ENCODE measurements around the gene TGFBR2.

The TGFBR2 gene

DNA sequence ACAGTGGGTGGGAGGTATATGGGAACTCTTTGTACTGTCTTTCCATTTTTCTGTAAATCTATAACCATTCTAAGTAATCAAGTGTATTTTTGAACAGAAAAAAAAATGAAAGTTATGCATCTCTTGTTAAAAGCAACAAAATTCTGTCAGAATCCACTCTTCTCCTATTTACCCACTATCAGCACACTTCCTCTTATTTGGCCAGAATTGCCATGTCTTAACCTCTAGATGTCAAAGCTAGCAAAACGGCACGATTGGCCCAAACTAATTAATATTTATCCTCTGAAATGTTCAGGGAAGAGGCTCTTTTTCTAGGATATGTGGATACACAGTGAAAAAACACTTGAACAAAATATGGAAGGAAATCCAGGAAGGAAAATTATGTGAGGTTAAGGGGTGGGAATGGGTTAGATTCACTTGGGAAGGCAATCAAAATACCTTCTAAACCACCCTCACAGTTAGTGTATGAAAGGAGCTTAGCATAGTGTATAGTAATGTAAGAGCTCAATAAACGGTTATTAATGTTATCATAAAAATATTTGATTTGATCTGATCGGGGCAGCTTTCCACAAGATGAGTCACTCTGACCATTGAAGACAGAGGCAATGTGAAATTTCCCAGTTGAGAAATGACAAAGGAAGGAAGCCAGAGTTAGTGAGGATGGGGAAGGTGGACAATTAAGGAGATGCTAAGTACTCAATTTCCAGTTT is 20.1 kb upstream of the TGFBR2 start:
- Histone ChIP-seq H3K27me3 (ENCODE audit: low read length) (no peaks in the 10 kb centered on the region), H3K4me2 (ENCODE audit: low read depth, low read length, poor library complexity, severe bottlenecking) (no peak overlapping the region)
- TF ChIP-seq, protein P1, sequence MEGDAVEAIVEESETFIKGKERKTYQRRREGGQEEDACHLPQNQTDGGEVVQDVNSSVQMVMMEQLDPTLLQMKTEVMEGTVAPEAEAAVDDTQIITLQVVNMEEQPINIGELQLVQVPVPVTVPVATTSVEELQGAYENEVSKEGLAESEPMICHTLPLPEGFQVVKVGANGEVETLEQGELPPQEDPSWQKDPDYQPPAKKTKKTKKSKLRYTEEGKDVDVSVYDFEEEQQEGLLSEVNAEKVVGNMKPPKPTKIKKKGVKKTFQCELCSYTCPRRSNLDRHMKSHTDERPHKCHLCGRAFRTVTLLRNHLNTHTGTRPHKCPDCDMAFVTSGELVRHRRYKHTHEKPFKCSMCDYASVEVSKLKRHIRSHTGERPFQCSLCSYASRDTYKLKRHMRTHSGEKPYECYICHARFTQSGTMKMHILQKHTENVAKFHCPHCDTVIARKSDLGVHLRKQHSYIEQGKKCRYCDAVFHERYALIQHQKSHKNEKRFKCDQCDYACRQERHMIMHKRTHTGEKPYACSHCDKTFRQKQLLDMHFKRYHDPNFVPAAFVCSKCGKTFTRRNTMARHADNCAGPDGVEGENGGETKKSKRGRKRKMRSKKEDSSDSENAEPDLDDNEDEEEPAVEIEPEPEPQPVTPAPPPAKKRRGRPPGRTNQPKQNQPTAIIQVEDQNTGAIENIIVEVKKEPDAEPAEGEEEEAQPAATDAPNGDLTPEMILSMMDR (IDR thresholded peaks at IDR 0.05; ENCODE audit: insufficient read depth, low read length, poor library complexity, severe bottlenecking) = no peak
- TF ChIP-seq EZH2phosphoT487 (conservative IDR thresholded peaks at IDR 0.05; ENCODE audit: low read length) = no peak

DNA sequence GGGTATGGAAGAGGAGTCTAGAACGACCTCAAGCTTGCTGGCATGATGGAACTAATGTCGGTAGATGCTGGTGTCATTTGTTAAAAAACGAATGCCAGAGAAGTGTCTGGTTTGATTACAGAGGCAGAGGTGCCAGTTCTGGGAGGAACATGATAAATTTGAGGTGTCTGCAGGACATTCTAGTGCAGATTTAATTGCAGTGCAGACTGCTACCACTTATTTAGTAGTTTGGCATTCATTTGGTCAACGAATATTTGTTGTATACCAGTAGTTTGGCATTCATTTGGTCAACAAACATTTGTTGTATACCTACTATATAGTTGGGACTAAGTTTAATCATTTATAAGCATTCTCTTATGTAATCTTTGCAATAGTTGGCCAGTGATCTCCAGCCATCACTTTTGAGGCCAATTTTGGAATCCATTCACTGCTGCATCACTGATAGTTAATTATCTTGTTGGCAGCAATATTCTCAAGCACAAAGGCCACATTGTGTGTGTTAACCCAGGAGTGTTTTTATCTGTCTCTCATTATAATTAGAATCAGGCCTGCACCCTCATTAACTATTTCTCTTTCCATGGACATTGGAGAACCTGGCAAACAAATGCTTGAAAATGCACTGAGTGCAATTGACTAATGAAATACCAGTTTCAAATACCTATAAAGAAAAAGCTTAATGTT is 19.5 kb upstream of the TGFBR2 start:
- Histone ChIP-seq H3K79me2 (ENCODE audit: insufficient read depth, low read length) (no peaks in the 10 kb centered on the region), H3F3A (ENCODE audit: insufficient read depth) (no peaks in the 10 kb centered on the region), H3K9ac (ENCODE audit: low read length) (no peak overlapping the region), H3K27me3 (ENCODE audit: low read length) (no peaks in the 10 kb centered on the region), H3K27ac (ENCODE audit: low read depth, low read length) (no peak overlapping the region), H3K9me3 (ENCODE audit: insufficient read depth, low read length) (no peaks in the 10 kb centered on the region), H2AFZ (ENCODE audit: low read depth, low read length, severe bottlenecking) (no peak overlapping the region), H3K9me2 (replicated peaks; ENCODE audit: insufficient read depth, low read length) (no peaks in the 10 kb centered on the region), H3K36me3 (ENCODE audit: low read length) (no peaks in the 10 kb centered on the region), H3K4me3 (ENCODE audit: insufficient read depth, low read length, poor library complexity, severe bottlenecking) (no peak overlapping the region), H3K4me2 (ENCODE audit: low read depth, low read length, poor library complexity, severe bottlenecking) (no peak overlapping the region), H4K20me1 (ENCODE audit: low read depth, low read length) (no peaks in the 10 kb centered on the region)
- no peak for TF ChIP-seq EZH2phosphoT487 (conservative IDR thresholded peaks at IDR 0.05; ENCODE audit: low read length)
- TF ChIP-seq, protein P1 (IDR thresholded peaks at IDR 0.05; ENCODE audit: insufficient read depth, low read length, poor library complexity, severe bottlenecking) = no peak

More for the DNA sequence above, 20.1 kb upstream of the TGFBR2 start:
- Histone ChIP-seq H3K4me3 (ENCODE audit: insufficient read depth, low read length, poor library complexity, severe bottlenecking) (no peak overlapping the region), H3K9me3 (ENCODE audit: insufficient read depth, low read length) (no peaks in the 10 kb centered on the region), H3K79me2 (ENCODE audit: insufficient read depth, low read length) (no peaks in the 10 kb centered on the region), H3K9me2 (replicated peaks; ENCODE audit: insufficient read depth, low read length) (no peaks in the 10 kb centered on the region), H4K20me1 (ENCODE audit: low read depth, low read length) (no peaks in the 10 kb centered on the region), H3K9ac (ENCODE audit: low read length) (no peak overlapping the region), H3K27ac (ENCODE audit: low read depth, low read length) (no peak overlapping the region), H2AFZ (ENCODE audit: low read depth, low read length, severe bottlenecking) (no peak overlapping the region), H3F3A (ENCODE audit: insufficient read depth) (no peaks in the 10 kb centered on the region), H3K36me3 (ENCODE audit: low read length) (no peaks in the 10 kb centered on the region)

DNA sequence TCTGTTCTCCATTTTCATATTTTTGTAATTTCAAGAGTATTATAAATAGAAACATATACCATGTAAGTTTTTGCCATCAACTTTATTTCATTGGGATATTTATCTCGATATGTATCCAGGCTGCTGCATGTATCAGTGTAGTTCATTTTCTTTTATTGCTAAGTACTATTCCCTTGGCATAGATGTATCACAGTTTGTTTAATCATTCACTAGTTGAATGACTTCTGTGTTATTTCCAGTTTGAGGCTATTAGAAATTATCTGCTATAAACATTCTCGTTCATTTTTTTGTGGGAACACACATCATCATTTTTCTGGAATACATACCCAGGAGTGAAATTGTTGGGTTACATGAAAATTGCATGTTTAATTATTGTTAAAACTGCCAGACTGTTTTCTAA is 18.5 kb upstream of the TGFBR2 start:
- Histone ChIP-seq H3K36me3 (ENCODE audit: low read length) (no peaks in the 10 kb centered on the region), H3K27me3 (ENCODE audit: low read length) (no peaks in the 10 kb centered on the region), H3K9me2 (replicated peaks; ENCODE audit: insufficient read depth, low read length) (no peaks in the 10 kb centered on the region), H3K27ac (ENCODE audit: low read depth, low read length) (no peak overlapping the region), H3K4me2 (ENCODE audit: low read depth, low read length, poor library complexity, severe bottlenecking) (no peak overlapping the region), H2AFZ (ENCODE audit: low read depth, low read length, severe bottlenecking) (no peak overlapping the region), H3K9ac (ENCODE audit: low read length) (no peak overlapping the region), H4K20me1 (ENCODE audit: low read depth, low read length) (no peaks in the 10 kb centered on the region), H3K79me2 (ENCODE audit: insufficient read depth, low read length) (no peaks in the 10 kb centered on the region), H3K4me3 (ENCODE audit: insufficient read depth, low read length, poor library complexity, severe bottlenecking) (no peak overlapping the region), H3F3A (ENCODE audit: insufficient read depth) (no peaks in the 10 kb centered on the region), H3K9me3 (ENCODE audit: insufficient read depth, low read length) (no peaks in the 10 kb centered on the region)
- TF ChIP-seq, protein P1 (IDR thresholded peaks at IDR 0.05; ENCODE audit: insufficient read depth, low read length, poor library complexity, severe bottlenecking) = no peak
- no peak for TF ChIP-seq EZH2phosphoT487 (conservative IDR thresholded peaks at IDR 0.05; ENCODE audit: low read length)

Data from SU-DHL-6 (cell line).